CD14-positive monocyte (primary cell): ENCODE results near the gene FBH1. TPM values are rescaled to one million over a fixed set of nuclear protein-coding genes. Genes with fewer than 3 reads are reported as not detected.

Experiments
- DNase-seq, 3 donors: peaks; one replicate each; pipeline ENCODE4 v3.0.0-alpha.2; 2011 to 2022
- H2AFZ ChIP-seq: 2 replicates; pipeline ENCODE4 v1.6.0; 2012; ENCODE audit warnings: mild to moderate bottlenecking, low read depth, low read length, inconsistent platforms; ENCODE audit not compliant: insufficient read depth, poor library complexity, severe bottlenecking
- H3K27ac ChIP-seq, 2 donors: 1 replicate in 1 of 2; 2 replicates in 1 of 2; pipeline ENCODE4 v1.5.1; 2012 to 2013; ENCODE audit warnings: low read length in 2 of 2, control low read depth in 1 of 2, inconsistent platforms in 1 of 2, low read depth in 1 of 2, mild to moderate bottlenecking in 1 of 2
- H3K27me3 ChIP-seq, 2 donors: one replicate each; pipeline versions ENCODE4 v1.6.0 to v1.6.1; 2011 to 2013; ENCODE audit warnings: low read length in 2 of 2; ENCODE audit not compliant: control insufficient read depth in 2 of 2, insufficient read depth in 2 of 2
- H3K36me3 ChIP-seq, 2 donors: replicated peaks in 1 of 2; 1 replicate in 1 of 2; 2 replicates in 1 of 2; pipeline versions ENCODE4 v1.5.1 to v1.6.1; 2012 to 2013; ENCODE audit warnings: low read length in 2 of 2, control low read depth in 1 of 2, inconsistent platforms in 1 of 2, mild to moderate bottlenecking in 1 of 2; ENCODE audit not compliant: insufficient read depth in 2 of 2, control insufficient read depth in 1 of 2
- H3K4me1 ChIP-seq, 2 donors: 1 replicate in 1 of 2; 2 replicates in 1 of 2; pipeline versions ENCODE4 v1.5.1 to v1.6.1; 2012 to 2013; ENCODE audit warnings: low read length in 2 of 2, control low read depth in 1 of 2, inconsistent platforms in 1 of 2, mild to moderate bottlenecking in 1 of 2, moderate library complexity in 1 of 2; ENCODE audit not compliant: insufficient read depth in 2 of 2, control insufficient read depth in 1 of 2
- H3K4me2 ChIP-seq: replicated peaks from 2 replicates; pipeline ENCODE3; 2012; ENCODE audit warnings: low read length, moderate library complexity, mild to moderate bottlenecking; ENCODE audit not compliant: poor library complexity, severe bottlenecking; ENCODE audit errors: extremely low read depth
- H3K4me3 ChIP-seq, 3 experiments: fragments of 200-600 bp in 1 of 3; sonication (generic) in 1 of 3; replicated peaks in 1 of 3; 1 replicate in 2 of 3; 2 replicates in 1 of 3; pipeline ENCODE4 v1.5.1; 2011 to 2013; ENCODE audit warnings: low read length in 3 of 3, mild to moderate bottlenecking in 3 of 3, control low read depth in 2 of 3, low read depth in 2 of 3, inconsistent platforms in 1 of 3, moderate library complexity in 1 of 3
- H3K79me2 ChIP-seq: 2 replicates; pipeline ENCODE4 v1.6.0; 2012; ENCODE audit warnings: mild to moderate bottlenecking, control low read depth, inconsistent platforms, low read length, moderate library complexity; ENCODE audit not compliant: insufficient read depth
- H3K9ac ChIP-seq: 2 replicates; pipeline ENCODE4 v1.6.0; 2017; ENCODE audit warnings: low read length, mild to moderate bottlenecking; ENCODE audit not compliant: insufficient read depth, poor library complexity, severe bottlenecking
- H3K9me3 ChIP-seq, 2 donors: replicated peaks in 1 of 2; 1 replicate in 1 of 2; 2 replicates in 1 of 2; pipeline versions ENCODE4 v1.5.1 to v1.6.1; 2012 to 2013; ENCODE audit warnings: low read length in 2 of 2, control low read depth in 1 of 2; ENCODE audit not compliant: control insufficient read depth in 1 of 2, insufficient read depth in 1 of 2
- H4K20me1 ChIP-seq: 2 replicates; pipeline ENCODE4 v1.6.0; 2012; ENCODE audit warnings: mild to moderate bottlenecking, low read length, control low read depth, moderate library complexity; ENCODE audit not compliant: insufficient read depth
- H3K27ac Mint-ChIP-seq, 7 donors: one replicate each; pipeline ENCODE4 v1.8.0; 2020; ENCODE audit warnings: mild to moderate bottlenecking in 7 of 7, mixed read lengths in 7 of 7, moderate library complexity in 6 of 7, inconsistent platforms in 2 of 7
- H3K27me3 Mint-ChIP-seq, 3 donors: one replicate each; pipeline ENCODE4 v1.8.0; 2021 to 2022; ENCODE audit warnings: low read depth in 3 of 3, mild to moderate bottlenecking in 3 of 3, mixed read lengths in 3 of 3, moderate library complexity in 3 of 3, inconsistent platforms in 1 of 3
- H3K36me3 Mint-ChIP-seq, 2 donors: one replicate each; pipeline ENCODE4 v1.8.0; 2020; ENCODE audit warnings: mixed read lengths in 2 of 2, inconsistent platforms in 1 of 2, mild to moderate bottlenecking in 1 of 2
- H3K4me1 Mint-ChIP-seq: one replicate; pipeline ENCODE4 v1.8.0; 2020; ENCODE audit warnings: mild to moderate bottlenecking, mixed read lengths
- H3K4me3 Mint-ChIP-seq, 2 donors: one replicate each; pipeline ENCODE4 v1.8.0; 2020; ENCODE audit warnings: mild to moderate bottlenecking in 2 of 2, mixed read lengths in 2 of 2, moderate library complexity in 1 of 2
- H3K9me3 Mint-ChIP-seq, 7 donors: one replicate each; pipeline ENCODE4 v1.8.0; 2020 to 2022; ENCODE audit warnings: mixed read lengths in 7 of 7, mild to moderate bottlenecking in 6 of 7, moderate library complexity in 6 of 7, inconsistent platforms in 2 of 7
- CTCF ChIP-seq: fragments of 200-600 bp; IDR thresholded peaks from one replicate; pipeline ENCODE4 v1.8.0; 2022; ENCODE audit warnings: antibody characterized with exemption, mild to moderate bottlenecking
- WGBS: methylation state at CpG from one replicate; pipeline ENCODE4 v1.1.5; 2013; ENCODE audit warnings: missing lambda C conversion rate; ENCODE audit not compliant: insufficient coverage; 5-methylcytosine and 5-hydroxymethylcytosine counted together
- intact Hi-C, 2 donors: fragments of 100-400 bp; cut with micrococcal nuclease; formaldehyde crosslinking; loops; one replicate each; pipeline versions ENCODE4 v1.15.0 to v1.15.1; 2023
- polyA plus RNA-seq, 3 donors: library from polyadenylated mRNA; depleted of rRNA in 1 of 3; unstranded in 2 of 3; stranded (reverse) in 1 of 3; fragments of 300-500 nt in 2 of 3; fragments of >200 nt in 1 of 3; fragmentation: Illumina TruSeq in 2 of 3; gene quantifications; 1 replicate in 2 of 3; 2 replicates in 1 of 3; pipeline ENCODE4 v1.2.3, GENCODE V29; 2012 to 2021

FBH1 gene
- polyA plus RNA-seq, 3 donors = 33.9 to 73.3 (median 48.3) TPM

- no peaks in the 10 kb centered on the region for H4K20me1 ChIP-seq
- 100% methylated on average over 5 of the region's 7 CpGs for WGBS
- H3K79me2 ChIP-seq = no peaks in the 10 kb centered on the region
- no peak overlapping the region for H3K4me3 ChIP-seq
- intact Hi-C loops = no loop called here
- H3K4me1 ChIP-seq = peaks cover 21 to 29% of the 10 kb centered on the region in 2 donors
- no peak for DNase-seq
- no peaks in the 10 kb centered on the region for H3K36me3 ChIP-seq
- no peak for TF ChIP-seq CTCF
- H3K9me3 Mint-ChIP-seq = peaks cover 5 to 9% (median 7%) of the 10 kb centered on the region in 7 donors
- no peak overlapping the region for H3K4me2 ChIP-seq
- H3K36me3 Mint-ChIP-seq = no peaks in the 10 kb centered on the region
- H3K4me3 Mint-ChIP-seq = no peak overlapping the region
- peaks cover 0 to 6% (median 6%) of the 10 kb centered on the region in 3 donors for H3K27me3 Mint-ChIP-seq
- no peak overlapping the region for H2AFZ ChIP-seq
- peaks cover 25% of the 10 kb centered on the region for H3K4me1 Mint-ChIP-seq
- H3K27ac ChIP-seq = no peak overlapping the region
- H3K27me3 ChIP-seq = no peaks in the 10 kb centered on the region
- H3K27ac Mint-ChIP-seq = no peak overlapping the region
- H3K9ac ChIP-seq = no peak overlapping the region
- H3K9me3 ChIP-seq = peaks cover 0 to 3% of the 10 kb centered on the region in 2 donors
These were observed 33.4 kb upstream of the FBH1 start for GRCh38 chr10:5856701-5857004.

GRCh38 chr10:5858811-5859210, 31.2 kb upstream of the FBH1 start:
- Histone ChIP-seq H3K4me2 (no peak overlapping the region), H4K20me1 (no peaks in the 10 kb centered on the region), H3K36me3 (no peaks in the 10 kb centered on the region), H3K9ac (no peak overlapping the region), H2AFZ (no peak overlapping the region), H3K9me3 (peaks cover 0 to 4% of the 10 kb centered on the region in 2 donors), H3K79me2 (no peaks in the 10 kb centered on the region), H3K4me1 (peaks cover 0 to 10% of the 10 kb centered on the region in 2 donors), H3K27me3 (no peaks in the 10 kb centered on the region), H3K27ac (no peak overlapping the region), H3K4me3 (no peak overlapping the region)
- no peak for DNase-seq
- H3K4me1 Mint-ChIP-seq = peaks cover 8% of the 10 kb centered on the region
- H3K4me3 Mint-ChIP-seq = no peak overlapping the region
- peaks cover 0 to 2% of the 10 kb centered on the region in 2 donors for H3K36me3 Mint-ChIP-seq
- whole genome bisulfite sequencing = 100% methylated on average over 1 of the region's 5 CpGs
- H3K9me3 Mint-ChIP-seq = peaks cover 0 to 9% (median 3%) of the 10 kb centered on the region in 7 donors
- H3K27ac Mint-ChIP-seq = peak overlapping the region in 1 of 7 donors; percentile 61
- intact Hi-C loops = no loop called here
- H3K27me3 Mint-ChIP-seq = peaks cover 0 to 6% (median 6%) of the 10 kb centered on the region in 3 donors
- no peak for TF ChIP-seq CTCF
